Right atrium auricular region (tissue), 2 donors: ENCODE data around the gene EGLN1. TPM values are rescaled to one million over a fixed set of nuclear protein-coding genes. Genes with fewer than 3 reads are reported as not detected.
A peak's percentile ranks its signal among the peaks of the same experiment; 100 is the strongest.

Experiments used
- DNase-seq: peaks from one replicate; pipeline ENCODE4 v3.0.0-alpha.2; 2019; ENCODE audit warnings: low spot score
- H3K27ac ChIP-seq, 2 donors: fragments of 200-600 bp; sonication (generic); 1 replicate in 1 of 2; 2 replicates in 1 of 2; pipeline ENCODE4 v1.5.1; 2016 to 2019
- H3K27me3 ChIP-seq, 2 donors: fragments of 200-600 bp; sonication (generic); one replicate each; pipeline versions ENCODE4 v1.5.1 to v1.6.0; 2017 to 2019
- H3K36me3 ChIP-seq: fragments of 200-600 bp; sonication (generic); one replicate; pipeline ENCODE4 v1.5.1; 2016
- H3K4me1 ChIP-seq, 2 donors: fragments of 200-600 bp; sonication (generic); one replicate each; pipeline versions ENCODE4 v1.5.1 to v1.6.0; 2017 to 2019
- H3K4me3 ChIP-seq, 2 donors: fragments of 200-600 bp; sonication (generic); 1 replicate in 1 of 2; 2 replicates in 1 of 2; pipeline ENCODE4 v1.5.1; 2017 to 2019; ENCODE audit warnings: mild to moderate bottlenecking in 1 of 2, moderate library complexity in 1 of 2
- H3K9me3 ChIP-seq, 2 donors: fragments of 200-600 bp; sonication (generic); one replicate each; pipeline ENCODE4 v1.5.1; 2019
- CTCF ChIP-seq, 2 donors: fragments of 200-600 bp; sonication (generic); IDR thresholded peaks; one replicate each; pipeline ENCODE4 v1.5.1; 2019; ENCODE audit warnings: antibody characterized with exemption in 2 of 2
- total RNA-seq, 2 donors: library from RNA; depleted of rRNA; stranded (reverse); fragments of >200 nt; gene quantifications; one replicate each; pipeline ENCODE4 v1.1.0, GENCODE V29; 2016

Gene EGLN1
- total RNA-seq, 2 donors from 2014 or later: 57.9 to 76.7 TPM

DNA sequence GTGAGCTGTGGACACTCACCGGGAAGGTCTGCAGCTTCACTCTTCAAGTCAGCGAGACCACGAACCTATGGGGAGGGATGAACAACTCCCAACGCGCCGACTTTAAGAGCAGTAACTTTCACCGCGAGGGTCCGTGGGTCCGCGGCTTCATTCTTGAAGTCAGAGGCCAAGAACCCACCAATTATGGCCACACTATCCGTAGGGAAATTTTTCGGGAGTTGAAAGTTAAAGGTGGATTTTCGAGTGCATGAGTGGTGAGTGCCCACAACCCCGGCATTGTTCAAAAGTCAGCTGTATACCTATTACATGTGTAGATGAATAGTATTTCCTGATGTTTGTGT, 104.1 kb downstream of the EGLN1 start:
- no peak overlapping the region for H3K27ac ChIP-seq
- H3K27me3 ChIP-seq: no peaks in the 10 kb centered on the region
- no peaks in the 10 kb centered on the region for H3K4me1 ChIP-seq
- TF ChIP-seq CTCF (IDR thresholded peaks at IDR 0.05): no peak
- DNase-seq: peak; percentile 5
- no peaks in the 10 kb centered on the region for H3K36me3 ChIP-seq
- no peak overlapping the region for H3K4me3 ChIP-seq
- no peaks in the 10 kb centered on the region for H3K9me3 ChIP-seq

GRCh38 chr1:231317306-231318014, 104.6 kb downstream of the EGLN1 start:
- DNase-seq: peak; percentile 13
- Histone ChIP-seq H3K4me3 (no peak overlapping the region), H3K36me3 (no peaks in the 10 kb centered on the region), H3K4me1 (no peaks in the 10 kb centered on the region), H3K9me3 (no peaks in the 10 kb centered on the region), H3K27me3 (no peaks in the 10 kb centered on the region), H3K27ac (no peak overlapping the region)
- TF ChIP-seq CTCF (IDR thresholded peaks at IDR 0.05): no peak

- Histone ChIP-seq H3K36me3 (no peaks in the 10 kb centered on the region), H3K4me1 (no peaks in the 10 kb centered on the region), H3K4me3 (no peak overlapping the region), H3K27me3 (no peaks in the 10 kb centered on the region), H3K27ac (no peak overlapping the region), H3K9me3 (no peaks in the 10 kb centered on the region)
- TF ChIP-seq CTCF (IDR thresholded peaks at IDR 0.05): peak; percentile 25 to 56
- DNase-seq: peak; percentile 18
Measured at GRCh38 chr1:231315887-231316286, 106.2 kb downstream of the EGLN1 start.

Other genes with a start within 250 kb of the EGLN1 start
- gene GNPAT, start 181.1 kb downstream of the EGLN1 start, total RNA-seq: 10 to 100 TPM; 30.8 to 53.2 TPM
- 10 to 100 TPM; 10.7 to 11.8 TPM for gene EXOC8, start 84.4 kb downstream of the EGLN1 start, total RNA-seq
- gene SPRTN, start 84.0 kb downstream of the EGLN1 start, total RNA-seq: 1 to 10 TPM; 8.9 to 9.1 TPM
- 10 to 100 TPM; 19.5 to 26.3 TPM for gene TSNAX, start 106.4 kb upstream of the EGLN1 start, total RNA-seq
- gene DISC1, start 204.5 kb upstream of the EGLN1 start, total RNA-seq: 1 to 10 TPM; 1.8 to 5.3 TPM